Esophagus squamous epithelium (tissue), 4 donors: ENCODE results near the gene SLC7A7.
"Not testable (repeated sequence)": the region's sequence is repeated elsewhere in the genome, so short reads cannot be mapped to it uniquely, and the experiment has no call there.

ENCODE experiments used
- POLR2A ChIP-seq, 4 donors: fragments of 450-650 bp; IDR thresholded peaks; one replicate each; pipeline ENCODE4 v1.6.1; 2017; ENCODE audit warnings: antibody characterized with exemption in 4 of 4, mild to moderate bottlenecking in 4 of 4, moderate library complexity in 3 of 4
- TF ChIP-seq, protein P1 (sequence below), 6 experiments: fragments of 450-650 bp in 4 of 6; fragments of 200-600 bp in 2 of 6; sonication (generic) in 2 of 6; IDR thresholded peaks; one replicate each; pipeline ENCODE4 v1.5.1; 2016 to 2019; ENCODE audit warnings: antibody characterized with exemption in 6 of 6, mild to moderate bottlenecking in 4 of 6, moderate library complexity in 4 of 6

DNA sequence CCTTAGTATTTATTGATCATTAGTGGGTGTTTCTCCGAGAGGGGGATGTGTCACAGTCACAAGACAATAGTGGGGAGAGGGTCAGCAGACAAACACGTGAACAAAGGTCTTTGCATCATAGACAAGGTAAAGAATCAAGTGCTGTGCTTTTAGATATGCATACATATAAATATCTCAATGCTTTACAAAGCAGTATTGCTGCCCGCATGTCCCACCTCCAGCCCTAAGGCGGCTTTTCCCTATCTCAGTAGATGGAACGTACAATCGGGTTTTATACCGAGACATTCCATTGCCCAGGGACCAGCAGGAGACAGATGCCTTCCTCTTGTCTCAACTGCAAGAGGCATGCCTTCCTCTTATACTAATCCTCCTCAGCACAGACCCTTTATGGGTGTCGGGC, 90.4 kb downstream of the SLC7A7 start:
- TF ChIP-seq, protein P1, sequence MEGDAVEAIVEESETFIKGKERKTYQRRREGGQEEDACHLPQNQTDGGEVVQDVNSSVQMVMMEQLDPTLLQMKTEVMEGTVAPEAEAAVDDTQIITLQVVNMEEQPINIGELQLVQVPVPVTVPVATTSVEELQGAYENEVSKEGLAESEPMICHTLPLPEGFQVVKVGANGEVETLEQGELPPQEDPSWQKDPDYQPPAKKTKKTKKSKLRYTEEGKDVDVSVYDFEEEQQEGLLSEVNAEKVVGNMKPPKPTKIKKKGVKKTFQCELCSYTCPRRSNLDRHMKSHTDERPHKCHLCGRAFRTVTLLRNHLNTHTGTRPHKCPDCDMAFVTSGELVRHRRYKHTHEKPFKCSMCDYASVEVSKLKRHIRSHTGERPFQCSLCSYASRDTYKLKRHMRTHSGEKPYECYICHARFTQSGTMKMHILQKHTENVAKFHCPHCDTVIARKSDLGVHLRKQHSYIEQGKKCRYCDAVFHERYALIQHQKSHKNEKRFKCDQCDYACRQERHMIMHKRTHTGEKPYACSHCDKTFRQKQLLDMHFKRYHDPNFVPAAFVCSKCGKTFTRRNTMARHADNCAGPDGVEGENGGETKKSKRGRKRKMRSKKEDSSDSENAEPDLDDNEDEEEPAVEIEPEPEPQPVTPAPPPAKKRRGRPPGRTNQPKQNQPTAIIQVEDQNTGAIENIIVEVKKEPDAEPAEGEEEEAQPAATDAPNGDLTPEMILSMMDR (IDR thresholded peaks at IDR 0.05) = not testable (repeated sequence)
- not testable (repeated sequence) for TF ChIP-seq POLR2A (IDR thresholded peaks at IDR 0.05)
